Muscle layer of colon (tissue), 2 donors: ENCODE results near the gene CNTN4.

ENCODE experiments used
- H3K27ac ChIP-seq: one replicate; pipeline ENCODE4 v1.7.0; 2013; ENCODE audit warnings: low read depth, mild to moderate bottlenecking, low read length, moderate library complexity
- H3K27me3 ChIP-seq, 2 donors: one replicate each; pipeline ENCODE4 v1.7.0; 2013; ENCODE audit warnings: low read length in 2 of 2, mild to moderate bottlenecking in 2 of 2; ENCODE audit not compliant: insufficient read depth in 2 of 2, control insufficient read depth in 1 of 2
- H3K36me3 ChIP-seq: one replicate; pipeline ENCODE4 v1.7.0; 2013; ENCODE audit warnings: mild to moderate bottlenecking, low read length; ENCODE audit not compliant: insufficient read depth
- H3K4me1 ChIP-seq: one replicate; pipeline ENCODE4 v1.7.0; 2013; ENCODE audit warnings: mild to moderate bottlenecking, low read length; ENCODE audit not compliant: insufficient read depth
- H3K4me3 ChIP-seq, 2 donors: one replicate each; pipeline ENCODE4 v1.7.0; 2013; ENCODE audit warnings: low read length in 2 of 2, low read depth in 1 of 2, mild to moderate bottlenecking in 1 of 2, moderate library complexity in 1 of 2
- H3K9ac ChIP-seq: one replicate; pipeline ENCODE4 v1.7.0; 2013; ENCODE audit warnings: low read length
- H3K9me3 ChIP-seq: one replicate; pipeline ENCODE4 v1.7.0; 2013; ENCODE audit warnings: mild to moderate bottlenecking, low read length
- donor health status: abdominal sarcoma.
- donor health status: Adenocarcinoma of cecum.

The CNTN4 gene

DNA sequence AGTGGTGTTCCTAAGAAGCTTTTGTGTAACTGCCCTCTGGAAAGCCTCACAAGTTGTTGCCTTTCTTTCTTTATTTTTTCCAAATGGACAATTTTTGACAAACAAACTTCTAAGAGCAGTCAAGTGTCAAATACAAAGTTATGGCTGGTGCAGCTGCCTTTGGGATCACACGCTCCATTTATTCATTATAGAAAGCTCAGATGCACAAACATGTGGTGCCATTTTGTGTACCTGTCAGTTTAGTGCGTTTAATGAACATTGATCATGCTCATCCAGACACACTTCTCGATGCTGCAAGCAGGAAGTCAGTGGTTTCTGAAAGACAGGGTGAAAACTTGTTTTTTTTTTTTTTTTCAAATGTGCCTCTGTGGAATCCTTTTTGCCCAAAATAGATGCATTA is 324.5 kb downstream of the CNTN4 start:
- no peaks in the 10 kb centered on the region for H3K36me3 ChIP-seq
- H3K27ac ChIP-seq: no peak overlapping the region
- H3K27me3 ChIP-seq: no peaks in the 10 kb centered on the region
- H3K9me3 ChIP-seq: no peaks in the 10 kb centered on the region
- no peak overlapping the region for H3K9ac ChIP-seq
- H3K4me1 ChIP-seq: no peaks in the 10 kb centered on the region
- H3K4me3 ChIP-seq: no peak overlapping the region

DNA sequence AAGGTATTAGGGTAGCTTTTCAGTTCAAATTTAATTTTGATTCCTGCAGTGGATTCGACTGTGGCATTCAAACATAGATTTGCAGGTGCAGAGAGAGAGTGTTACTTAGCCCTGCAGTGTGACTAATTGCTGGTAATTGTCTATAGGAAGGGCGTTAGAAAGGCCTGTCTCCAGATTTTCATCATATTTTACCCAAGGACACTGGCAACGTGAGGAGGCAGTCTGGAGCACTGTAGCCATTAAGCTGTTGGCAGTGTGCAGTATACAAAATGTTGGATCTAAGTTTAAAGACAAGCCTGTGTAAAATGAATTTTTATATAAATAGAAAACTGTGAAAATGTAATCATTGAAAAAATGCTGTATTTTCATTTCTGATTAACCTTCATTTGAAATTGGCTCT is 342.9 kb downstream of the CNTN4 start:
- no peak overlapping the region for H3K4me3 ChIP-seq
- H3K4me1 ChIP-seq: no peaks in the 10 kb centered on the region
- no peaks in the 10 kb centered on the region for H3K27me3 ChIP-seq
- no peaks in the 10 kb centered on the region for H3K36me3 ChIP-seq
- no peak overlapping the region for H3K27ac ChIP-seq
- H3K9ac ChIP-seq: no peak overlapping the region
- H3K9me3 ChIP-seq: no peaks in the 10 kb centered on the region

DNA sequence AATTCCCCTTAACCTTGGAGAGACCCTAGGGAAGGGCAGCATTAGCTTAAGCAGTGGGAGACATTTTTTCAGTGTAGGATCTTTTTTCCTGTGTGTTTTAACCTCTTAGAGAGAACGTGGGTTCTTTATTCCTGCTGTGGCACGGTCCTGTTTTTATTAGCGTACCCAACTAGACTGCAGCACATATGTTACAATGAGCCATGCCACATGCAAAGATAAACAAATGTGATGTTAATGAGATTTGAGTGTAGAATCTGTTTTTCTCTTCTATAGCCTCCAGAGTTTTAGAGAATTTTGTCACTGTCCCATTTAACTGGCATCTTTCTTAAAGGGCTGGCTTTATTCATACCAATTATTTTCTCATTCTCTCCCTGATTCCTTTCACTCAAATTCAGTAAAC is 347.5 kb downstream of the CNTN4 start:
- H3K9ac ChIP-seq: no peak overlapping the region
- H3K36me3 ChIP-seq: no peaks in the 10 kb centered on the region
- no peaks in the 10 kb centered on the region for H3K4me1 ChIP-seq
- H3K9me3 ChIP-seq: no peaks in the 10 kb centered on the region
- no peaks in the 10 kb centered on the region for H3K27me3 ChIP-seq
- no peak overlapping the region for H3K4me3 ChIP-seq
- no peak overlapping the region for H3K27ac ChIP-seq

DNA sequence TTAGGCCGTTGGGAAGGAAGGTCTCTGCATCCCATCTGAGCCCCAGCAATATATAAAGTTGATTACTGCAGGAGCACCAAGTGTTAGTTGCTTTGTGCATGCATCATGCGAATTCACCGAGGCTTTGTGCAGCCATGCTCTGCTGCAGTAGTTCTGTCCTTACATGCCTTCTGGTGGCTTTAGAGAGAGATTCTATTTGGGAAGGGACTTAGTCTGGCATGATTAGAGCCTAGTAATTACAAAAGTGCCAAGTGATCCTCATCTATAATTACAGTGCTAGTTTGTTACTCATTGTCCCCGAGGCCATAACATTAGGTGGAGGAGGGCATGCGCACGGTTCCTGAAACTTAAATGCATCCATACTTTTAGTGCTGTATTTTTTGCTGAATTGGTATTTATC is 353.6 kb downstream of the CNTN4 start:
- Histone ChIP-seq H3K4me1 (no peaks in the 10 kb centered on the region), H3K9ac (no peak overlapping the region), H3K36me3 (no peaks in the 10 kb centered on the region), H3K27ac (no peak overlapping the region), H3K4me3 (no peak overlapping the region), H3K27me3 (no peaks in the 10 kb centered on the region), H3K9me3 (no peaks in the 10 kb centered on the region)

DNA sequence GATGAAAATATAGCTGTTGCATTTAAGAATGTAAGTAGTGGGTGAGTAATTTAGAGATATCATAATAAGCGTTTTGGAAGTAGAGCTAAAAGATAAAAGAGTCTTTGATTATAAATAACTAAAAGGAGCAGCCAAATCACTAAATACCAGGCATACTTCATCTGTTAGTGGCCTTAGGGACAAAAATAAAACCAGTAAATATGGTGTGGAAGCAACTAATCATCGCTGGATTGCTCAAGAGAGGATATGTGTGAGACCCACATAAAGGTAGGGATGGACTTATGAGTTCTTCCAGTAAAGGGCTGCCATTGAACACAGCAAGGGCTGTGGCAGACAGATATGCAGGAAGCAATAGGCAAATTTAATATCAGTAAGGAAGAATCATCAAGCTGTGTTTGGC is 356.2 kb downstream of the CNTN4 start:
- Histone ChIP-seq H3K36me3 (no peaks in the 10 kb centered on the region), H3K27ac (no peak overlapping the region), H3K4me1 (no peaks in the 10 kb centered on the region), H3K27me3 (no peaks in the 10 kb centered on the region), H3K9ac (no peak overlapping the region), H3K9me3 (no peaks in the 10 kb centered on the region), H3K4me3 (no peak overlapping the region)

DNA sequence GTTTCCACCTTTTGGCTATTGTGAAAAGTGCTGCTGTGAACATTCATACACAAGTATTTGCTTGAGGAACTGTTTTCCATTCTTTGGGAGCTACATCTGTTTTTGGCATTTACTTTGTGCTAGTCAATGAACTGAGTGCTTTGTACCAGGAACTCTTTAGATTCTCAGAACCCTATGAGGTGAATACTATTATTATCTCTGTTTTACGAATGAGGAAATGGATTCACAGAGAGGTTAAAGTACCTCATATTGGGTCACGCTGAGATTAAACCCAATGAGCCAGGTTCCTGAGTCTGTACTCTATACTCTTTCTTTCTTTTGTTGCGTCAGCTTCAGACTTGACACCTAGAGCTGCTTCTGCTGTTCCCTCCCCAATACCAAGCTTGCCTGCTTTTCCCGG is 358.1 kb downstream of the CNTN4 start:
- Histone ChIP-seq H3K36me3 (no peaks in the 10 kb centered on the region), H3K4me3 (no peak overlapping the region), H3K9ac (no peak overlapping the region), H3K27ac (no peak overlapping the region), H3K27me3 (no peaks in the 10 kb centered on the region), H3K4me1 (no peaks in the 10 kb centered on the region), H3K9me3 (no peaks in the 10 kb centered on the region)

DNA sequence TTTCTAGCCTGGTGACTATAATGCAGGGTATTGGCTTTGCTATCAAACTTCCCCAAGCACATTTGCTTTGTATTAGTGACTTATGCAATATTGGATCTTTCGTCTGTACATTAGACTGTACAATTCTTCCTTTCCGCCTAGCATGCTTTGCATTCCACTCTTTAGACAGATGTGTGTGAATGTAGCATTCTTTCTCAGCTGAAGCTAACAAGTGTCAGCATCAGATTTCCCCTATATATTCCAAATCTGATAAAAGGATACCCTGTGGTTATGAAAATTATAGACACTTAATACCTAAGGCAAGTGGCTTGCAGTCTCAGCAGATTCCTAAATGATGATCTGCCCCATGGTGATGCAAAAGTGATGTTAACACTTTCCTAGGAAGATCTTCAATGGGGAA is 360.1 kb downstream of the CNTN4 start:
- Histone ChIP-seq H3K9ac (no peak overlapping the region), H3K4me3 (no peak overlapping the region), H3K36me3 (no peaks in the 10 kb centered on the region), H3K27me3 (no peaks in the 10 kb centered on the region), H3K27ac (no peak overlapping the region), H3K4me1 (no peaks in the 10 kb centered on the region), H3K9me3 (no peaks in the 10 kb centered on the region)

DNA sequence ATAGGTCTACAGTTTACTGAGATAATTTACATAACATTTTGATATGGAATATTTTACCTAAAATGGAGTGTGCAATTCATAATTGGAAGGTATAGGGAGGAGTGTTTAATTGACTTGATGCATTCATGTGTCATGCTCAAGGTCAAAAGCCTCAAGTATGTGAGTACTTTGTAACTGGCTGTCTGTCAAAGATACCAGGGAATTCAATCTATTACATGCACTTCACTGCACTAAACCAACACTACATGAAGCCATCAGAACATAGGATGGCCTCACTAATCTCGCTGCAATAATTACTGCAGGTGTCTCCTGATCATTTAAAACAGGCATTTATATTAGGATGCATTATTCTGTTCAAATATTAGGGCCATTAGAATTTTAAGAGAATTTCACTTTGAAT is 367.2 kb downstream of the CNTN4 start:
- no peaks in the 10 kb centered on the region for H3K36me3 ChIP-seq
- H3K4me3 ChIP-seq: no peak overlapping the region
- no peak overlapping the region for H3K9ac ChIP-seq
- H3K4me1 ChIP-seq: no peaks in the 10 kb centered on the region
- no peak overlapping the region for H3K27ac ChIP-seq
- H3K27me3 ChIP-seq: no peaks in the 10 kb centered on the region
- H3K9me3 ChIP-seq: no peaks in the 10 kb centered on the region

DNA sequence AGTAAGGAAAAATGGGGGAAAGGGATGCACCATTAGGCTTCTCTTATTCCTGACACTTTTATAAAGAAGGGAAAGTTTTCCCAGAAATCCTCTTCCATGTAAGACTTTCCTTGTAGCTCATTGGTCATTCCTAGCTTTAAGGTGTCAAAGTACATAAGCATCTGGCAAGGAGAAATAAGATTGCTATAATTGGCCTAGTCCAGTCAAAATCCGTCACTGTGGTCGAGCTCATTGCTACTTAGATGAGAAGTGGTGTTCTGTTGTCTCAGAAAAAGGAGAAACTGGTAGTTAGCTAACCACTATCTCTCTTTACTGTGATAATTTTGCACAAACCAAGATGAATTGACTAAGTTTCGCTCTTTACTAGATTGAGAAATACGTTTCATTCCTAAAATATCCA is 370.1 kb downstream of the CNTN4 start:
- Histone ChIP-seq H3K27ac (no peak overlapping the region), H3K9ac (no peak overlapping the region), H3K4me3 (no peak overlapping the region), H3K36me3 (no peaks in the 10 kb centered on the region), H3K4me1 (no peaks in the 10 kb centered on the region), H3K9me3 (no peaks in the 10 kb centered on the region), H3K27me3 (no peaks in the 10 kb centered on the region)

DNA sequence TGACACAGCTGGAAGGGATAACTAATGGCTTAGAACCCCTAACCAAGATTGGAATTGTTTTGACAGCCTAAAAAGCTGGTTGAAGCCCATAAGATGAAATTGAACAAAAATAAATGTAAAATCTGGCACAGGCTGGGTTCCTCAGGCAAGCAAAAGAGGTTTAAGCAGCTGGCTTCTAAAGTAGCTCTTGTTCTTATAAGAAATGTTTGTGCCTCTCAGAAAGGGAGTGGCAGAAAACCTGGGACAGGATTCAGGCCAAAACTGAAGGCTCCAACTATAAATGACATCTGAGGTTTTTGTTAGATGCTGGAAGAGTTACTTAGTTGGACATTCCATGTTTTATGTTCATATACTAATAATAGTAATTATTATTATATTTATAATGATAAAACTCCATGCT is 378.3 kb downstream of the CNTN4 start:
- no peak overlapping the region for H3K9ac ChIP-seq
- no peak overlapping the region for H3K4me3 ChIP-seq
- H3K27me3 ChIP-seq: no peaks in the 10 kb centered on the region
- H3K9me3 ChIP-seq: no peaks in the 10 kb centered on the region
- no peak overlapping the region for H3K27ac ChIP-seq
- no peaks in the 10 kb centered on the region for H3K36me3 ChIP-seq
- no peaks in the 10 kb centered on the region for H3K4me1 ChIP-seq

DNA sequence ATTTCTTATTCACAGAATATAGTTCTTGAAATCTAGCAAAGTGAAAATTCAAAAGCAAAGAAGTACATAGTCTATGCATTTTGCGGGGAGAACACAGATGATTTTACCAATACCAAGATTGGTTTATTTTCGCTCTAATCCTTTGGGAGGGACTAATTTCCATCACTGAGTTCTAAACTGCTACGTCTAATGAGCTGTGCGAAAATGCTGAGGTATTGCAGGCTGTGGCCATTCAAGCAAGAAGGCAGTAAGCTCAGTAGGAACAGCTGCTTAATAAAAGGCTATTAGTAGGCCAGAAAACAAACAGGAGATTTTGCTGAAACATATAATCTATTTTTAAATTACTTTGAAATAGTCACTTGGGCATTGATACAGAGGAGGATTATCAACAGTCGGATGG is 379.0 kb downstream of the CNTN4 start:
- no peaks in the 10 kb centered on the region for H3K9me3 ChIP-seq
- H3K9ac ChIP-seq: no peak overlapping the region
- no peak overlapping the region for H3K4me3 ChIP-seq
- H3K36me3 ChIP-seq: no peaks in the 10 kb centered on the region
- no peaks in the 10 kb centered on the region for H3K4me1 ChIP-seq
- H3K27me3 ChIP-seq: no peaks in the 10 kb centered on the region
- no peak overlapping the region for H3K27ac ChIP-seq

DNA sequence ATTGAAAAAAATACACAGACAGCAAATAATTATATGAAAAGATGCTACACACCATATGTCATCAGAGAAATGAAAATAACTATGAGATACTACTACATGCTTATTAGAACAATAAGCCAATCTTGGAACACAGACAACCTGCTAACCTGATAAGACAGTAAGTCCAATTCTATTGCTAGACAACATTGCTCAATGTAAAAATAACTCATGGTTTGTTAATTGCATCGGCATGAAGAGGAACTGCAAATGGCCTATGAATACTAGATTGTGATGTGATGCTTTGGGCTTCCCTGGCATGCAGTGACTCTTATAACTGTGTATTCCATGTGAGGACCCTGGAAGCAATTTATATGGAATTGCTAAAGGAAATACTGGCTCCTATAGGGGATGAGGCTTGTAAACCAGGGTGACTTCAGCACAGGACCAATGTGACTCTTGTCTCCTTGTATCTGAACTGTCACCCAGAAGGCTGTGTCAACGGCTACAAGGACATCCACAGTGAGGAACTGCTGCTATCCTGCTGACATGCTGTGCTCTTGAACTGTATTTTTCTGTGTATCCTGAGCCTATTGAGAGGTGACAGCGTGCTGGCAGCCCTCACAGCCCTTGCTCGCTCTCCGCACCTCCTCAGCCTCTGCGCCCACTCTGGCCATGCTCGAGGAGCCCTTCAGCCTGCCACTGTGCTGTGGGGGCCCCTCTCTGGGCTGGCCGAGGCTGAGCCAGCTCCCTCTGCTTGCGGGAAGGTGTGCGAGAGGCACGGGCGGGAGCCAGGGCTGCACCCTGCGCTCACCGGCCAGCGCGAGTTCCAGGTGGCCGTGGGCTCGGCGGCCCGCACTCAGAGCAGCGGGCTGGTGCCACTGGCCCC is 385.7 kb downstream of the CNTN4 start:
- Histone ChIP-seq H3K27ac (no peak overlapping the region), H3K9ac (no peak overlapping the region), H3K36me3 (no peaks in the 10 kb centered on the region), H3K4me3 (no peak overlapping the region), H3K4me1 (no peaks in the 10 kb centered on the region), H3K27me3 (no peaks in the 10 kb centered on the region), H3K9me3 (no peaks in the 10 kb centered on the region)
